Upper lobe of right lung (tissue), 1 donor: Measurements from ENCODE around the gene CDCA7L. TPM values are rescaled to one million over a fixed set of nuclear protein-coding genes. Genes with fewer than 3 reads are reported as not detected.

Source experiments
- ATAC-seq: fragments of 200-7000 bp; cut with Tn5 transposase; one replicate; pipeline ENCODE4 v1.9.1; 2020; ENCODE audit warnings: mild to moderate bottlenecking, moderate library complexity
- DNase-seq: peaks from one replicate; pipeline ENCODE4 v3.0.0-alpha.2; 2020
- H3K27ac ChIP-seq: fragments of 200-600 bp; one replicate; pipeline ENCODE4 v1.8.0; 2022
- H3K27me3 ChIP-seq: fragments of 200-600 bp; one replicate; pipeline ENCODE4 v1.8.0; 2022; ENCODE audit warnings: mild to moderate bottlenecking
- H3K36me3 ChIP-seq: fragments of 200-600 bp; one replicate; pipeline ENCODE4 v1.8.0; 2022
- H3K4me1 ChIP-seq: fragments of 200-600 bp; one replicate; pipeline ENCODE4 v1.8.0; 2022
- H3K4me3 ChIP-seq: fragments of 200-600 bp; one replicate; pipeline ENCODE4 v1.8.0; 2022; ENCODE audit warnings: mild to moderate bottlenecking
- H3K9me3 ChIP-seq: fragments of 200-600 bp; one replicate; pipeline ENCODE4 v1.8.0; 2022
- intact Hi-C: fragments of 100-400 bp; cut with DNase I; formaldehyde crosslinking; loops from one replicate; pipeline ENCODE4 v1.11.0; 2022
- total RNA-seq: library from RNA; stranded (reverse); fragmentation: NEBNext Ultra II Directional; extraction: Animal tissue kit (Norgen Biotek cat#: 25700); gene quantifications from one replicate; pipeline ENCODE4 v1.2.1, GENCODE V29; 2021
- TF ChIP-seq, protein P1 (sequence below): fragments of 200-600 bp; IDR thresholded peaks from one replicate; pipeline ENCODE4 v1.8.0; 2022; ENCODE audit warnings: antibody characterized with exemption
- donor health status: DM: no; HTN: yes; CAD: no; lungs with severe emphysema.

The CDCA7L gene
- total RNA-seq, 1 donor from 2014 or later, result 41.2 TPM

DNA sequence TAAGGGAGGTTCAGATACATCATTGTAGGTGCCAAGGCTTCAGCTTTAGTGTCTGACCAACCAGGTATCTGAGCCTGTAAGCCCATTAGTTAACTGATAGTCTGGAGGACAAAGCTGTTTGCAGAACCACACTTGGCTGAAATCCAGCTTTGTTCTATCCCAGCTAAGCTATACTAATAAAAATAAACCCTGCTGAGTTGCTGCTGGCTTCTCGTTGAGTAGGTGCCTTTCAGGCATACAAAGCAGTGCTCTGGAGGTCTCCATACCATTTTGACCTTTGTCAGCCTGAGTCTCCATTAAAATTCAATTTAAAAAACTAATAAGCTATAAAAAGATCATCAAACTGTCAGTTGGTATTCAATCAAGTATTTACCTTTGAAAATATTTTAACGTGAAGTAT is 22.0 kb downstream of the CDCA7L start:
- H3K27me3 ChIP-seq, result no peaks in the 10 kb centered on the region
- intact Hi-C loops, result no loop called here
- no peaks in the 10 kb centered on the region for H3K36me3 ChIP-seq
- TF ChIP-seq, protein P1, sequence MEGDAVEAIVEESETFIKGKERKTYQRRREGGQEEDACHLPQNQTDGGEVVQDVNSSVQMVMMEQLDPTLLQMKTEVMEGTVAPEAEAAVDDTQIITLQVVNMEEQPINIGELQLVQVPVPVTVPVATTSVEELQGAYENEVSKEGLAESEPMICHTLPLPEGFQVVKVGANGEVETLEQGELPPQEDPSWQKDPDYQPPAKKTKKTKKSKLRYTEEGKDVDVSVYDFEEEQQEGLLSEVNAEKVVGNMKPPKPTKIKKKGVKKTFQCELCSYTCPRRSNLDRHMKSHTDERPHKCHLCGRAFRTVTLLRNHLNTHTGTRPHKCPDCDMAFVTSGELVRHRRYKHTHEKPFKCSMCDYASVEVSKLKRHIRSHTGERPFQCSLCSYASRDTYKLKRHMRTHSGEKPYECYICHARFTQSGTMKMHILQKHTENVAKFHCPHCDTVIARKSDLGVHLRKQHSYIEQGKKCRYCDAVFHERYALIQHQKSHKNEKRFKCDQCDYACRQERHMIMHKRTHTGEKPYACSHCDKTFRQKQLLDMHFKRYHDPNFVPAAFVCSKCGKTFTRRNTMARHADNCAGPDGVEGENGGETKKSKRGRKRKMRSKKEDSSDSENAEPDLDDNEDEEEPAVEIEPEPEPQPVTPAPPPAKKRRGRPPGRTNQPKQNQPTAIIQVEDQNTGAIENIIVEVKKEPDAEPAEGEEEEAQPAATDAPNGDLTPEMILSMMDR, result no peak
- no peaks in the 10 kb centered on the region for H3K9me3 ChIP-seq
- no peak for ATAC-seq
- H3K4me3 ChIP-seq, result no peak overlapping the region
- no peak overlapping the region for H3K27ac ChIP-seq
- no peaks in the 10 kb centered on the region for H3K4me1 ChIP-seq
- no peak for DNase-seq

GRCh38 chr7:21922605-21923004 is 23.1 kb downstream of the CDCA7L start:
- Histone ChIP-seq H3K27me3 (no peaks in the 10 kb centered on the region), H3K4me1 (no peaks in the 10 kb centered on the region), H3K27ac (no peak overlapping the region), H3K36me3 (no peaks in the 10 kb centered on the region), H3K4me3 (no peak overlapping the region), H3K9me3 (no peaks in the 10 kb centered on the region)
- intact Hi-C loops, result no loop called here
- no peak for DNase-seq
- no peak for ATAC-seq
- TF ChIP-seq, protein P1, result no peak

DNA sequence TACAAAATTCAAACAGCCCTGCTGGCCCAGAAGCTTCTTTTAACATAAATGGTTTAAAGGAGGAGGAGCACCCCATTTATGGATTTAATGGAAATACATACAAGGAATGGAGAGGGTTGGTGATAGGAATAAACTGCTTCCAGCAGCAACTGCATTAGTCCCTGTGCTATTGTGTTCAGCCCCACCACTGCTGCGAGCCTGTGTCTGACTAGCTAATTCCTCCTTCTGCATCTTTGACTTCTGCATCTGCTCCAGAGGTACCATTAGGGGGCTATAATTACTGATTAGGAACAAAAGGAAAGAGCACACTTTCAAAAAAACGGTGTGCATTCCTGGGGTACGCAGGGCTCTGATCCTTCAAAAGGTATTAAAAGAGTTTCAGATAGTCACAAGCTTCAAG is 24.8 kb downstream of the CDCA7L start:
- H3K4me3 ChIP-seq, result no peak overlapping the region
- TF ChIP-seq, protein P1, result no peak
- intact Hi-C loops, result no loop called here

DNA sequence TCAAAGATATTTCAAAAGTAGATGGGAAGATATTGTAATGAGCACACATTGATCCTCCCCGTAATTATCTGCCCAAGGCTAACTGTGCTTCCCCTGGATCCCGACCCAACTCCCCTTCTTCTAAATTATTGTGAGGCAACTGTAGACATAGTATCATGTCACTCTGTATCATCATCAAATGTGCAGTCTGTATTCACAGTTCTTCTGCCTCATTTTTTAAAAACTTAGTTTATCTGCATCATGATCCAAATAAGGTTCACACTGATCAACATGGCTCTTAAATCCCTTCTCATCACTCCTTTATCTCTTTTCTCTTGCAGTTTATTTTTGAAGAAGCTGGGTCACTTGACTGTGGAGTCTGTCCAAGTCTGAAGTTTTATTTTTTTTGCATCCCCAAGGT is 27.5 kb downstream of the CDCA7L start:
- TF ChIP-seq, protein P1, result no peak
- intact Hi-C loops, result no loop called here
- DNase-seq, result no peak
- Histone ChIP-seq H3K27me3 (no peaks in the 10 kb centered on the region), H3K4me1 (no peaks in the 10 kb centered on the region), H3K27ac (no peak overlapping the region), H3K36me3 (peaks cover 10% of the 10 kb centered on the region), H3K9me3 (no peaks in the 10 kb centered on the region), H3K4me3 (no peak overlapping the region)
- no peak for ATAC-seq

More for the DNA sequence above, 24.8 kb downstream of the CDCA7L start:
- Histone ChIP-seq H3K36me3 (no peaks in the 10 kb centered on the region), H3K4me1 (no peaks in the 10 kb centered on the region), H3K27me3 (no peaks in the 10 kb centered on the region), H3K27ac (no peak overlapping the region), H3K9me3 (no peaks in the 10 kb centered on the region)
- no peak for ATAC-seq
- DNase-seq, result no peak

DNA sequence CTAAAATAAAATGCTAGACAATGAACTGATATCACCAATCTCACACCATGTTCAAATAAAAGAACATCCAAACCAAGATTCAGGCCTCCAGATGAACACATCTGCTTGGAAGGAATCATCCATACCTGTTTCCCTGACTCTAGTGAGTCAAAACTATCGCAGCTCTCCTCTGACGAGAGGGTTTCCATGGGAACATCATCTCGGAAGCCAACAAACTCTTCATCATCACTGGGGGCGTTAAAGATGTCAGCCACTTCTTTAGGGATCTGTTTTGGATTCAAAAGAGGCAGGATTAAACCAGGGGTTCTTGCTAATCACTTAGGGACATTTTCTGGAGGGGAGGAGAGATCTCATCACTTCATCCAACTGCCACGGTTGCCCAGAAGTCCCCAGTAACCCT is 29.1 kb downstream of the CDCA7L start:
- TF ChIP-seq, protein P1, result no peak
- ATAC-seq (no peak), DNase-seq (no peak)
- Histone ChIP-seq H3K4me1 (no peaks in the 10 kb centered on the region), H3K9me3 (no peaks in the 10 kb centered on the region), H3K27me3 (no peaks in the 10 kb centered on the region), H3K36me3 (peaks cover 10% of the 10 kb centered on the region), H3K27ac (no peak overlapping the region), H3K4me3 (no peak overlapping the region)
- intact Hi-C loops, result no loop called here

GRCh38 chr7:21916176-21916575 is 29.5 kb downstream of the CDCA7L start:
- Histone ChIP-seq H3K9me3 (no peaks in the 10 kb centered on the region), H3K27me3 (no peaks in the 10 kb centered on the region), H3K4me1 (no peaks in the 10 kb centered on the region), H3K27ac (no peak overlapping the region), H3K36me3 (peaks cover 10% of the 10 kb centered on the region), H3K4me3 (no peak overlapping the region)
- DNase-seq, result no peak
- TF ChIP-seq, protein P1, result no peak
- intact Hi-C loops, result no loop called here
- ATAC-seq, result no peak
